Spleen (tissue), 7 donors: ENCODE measurements around the gene FUT8.

ENCODE experiments used
- POLR2A ChIP-seq, 3 donors: fragments of 450-650 bp; IDR thresholded peaks; one replicate each; pipeline ENCODE4 v1.5.1; 2017; ENCODE audit warnings: antibody characterized with exemption in 3 of 3, mild to moderate bottlenecking in 1 of 3
- POLR2AphosphoS5 ChIP-seq, 3 donors: sonication (generic); formaldehyde crosslinking; IDR thresholded peaks; one replicate each; pipeline ENCODE4 v1.5.1; 2017; ENCODE audit warnings: antibody characterized with exemption in 3 of 3
- TF ChIP-seq, protein P1 (sequence below), 11 experiments: fragments of 200-600 bp in 7 of 11; fragments of 450-650 bp in 4 of 11; sonication (generic) in 4 of 11; IDR thresholded peaks in 8 of 11; conservative IDR thresholded peaks in 3 of 11; 1 replicate in 7 of 11; 2 replicates in 4 of 11; pipeline versions ENCODE4 v1.4.0 to v1.8.0; 2016 to 2021; ENCODE audit warnings: antibody characterized with exemption in 11 of 11, inconsistent platforms in 4 of 11, mild to moderate bottlenecking in 1 of 11
- donor health status: DM: no; HTN: no; CAD: no; lungs with moderate emphysema.
- donor health status: DM: no; HTN: no; CAD: no.
- donor health status: DM: no; HTN: no; CAD: no.

GRCh38 chr14:65506801-65507200 is 94.3 kb downstream of the FUT8 start:
- TF ChIP-seq, protein P1, sequence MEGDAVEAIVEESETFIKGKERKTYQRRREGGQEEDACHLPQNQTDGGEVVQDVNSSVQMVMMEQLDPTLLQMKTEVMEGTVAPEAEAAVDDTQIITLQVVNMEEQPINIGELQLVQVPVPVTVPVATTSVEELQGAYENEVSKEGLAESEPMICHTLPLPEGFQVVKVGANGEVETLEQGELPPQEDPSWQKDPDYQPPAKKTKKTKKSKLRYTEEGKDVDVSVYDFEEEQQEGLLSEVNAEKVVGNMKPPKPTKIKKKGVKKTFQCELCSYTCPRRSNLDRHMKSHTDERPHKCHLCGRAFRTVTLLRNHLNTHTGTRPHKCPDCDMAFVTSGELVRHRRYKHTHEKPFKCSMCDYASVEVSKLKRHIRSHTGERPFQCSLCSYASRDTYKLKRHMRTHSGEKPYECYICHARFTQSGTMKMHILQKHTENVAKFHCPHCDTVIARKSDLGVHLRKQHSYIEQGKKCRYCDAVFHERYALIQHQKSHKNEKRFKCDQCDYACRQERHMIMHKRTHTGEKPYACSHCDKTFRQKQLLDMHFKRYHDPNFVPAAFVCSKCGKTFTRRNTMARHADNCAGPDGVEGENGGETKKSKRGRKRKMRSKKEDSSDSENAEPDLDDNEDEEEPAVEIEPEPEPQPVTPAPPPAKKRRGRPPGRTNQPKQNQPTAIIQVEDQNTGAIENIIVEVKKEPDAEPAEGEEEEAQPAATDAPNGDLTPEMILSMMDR (IDR thresholded peaks at IDR 0.05 in 8 of 11, conservative IDR thresholded peaks at IDR 0.05 in 3 of 11) = no peak
- TF ChIP-seq POLR2AphosphoS5 (IDR thresholded peaks at IDR 0.05) (no peak), POLR2A (IDR thresholded peaks at IDR 0.05) (no peak)
